WTC11 (cell line): ENCODE measurements around the gene CXCR3.

Experiments
- CBFB ChIP-seq: sonication (generic); formaldehyde crosslinking; IDR thresholded peaks from 2 replicates; pipeline ENCODE4 v1.8.1; 2022; ENCODE audit warnings: mild to moderate bottlenecking, low read depth, missing genetic modification reagents
- CREM ChIP-seq: sonication (generic); formaldehyde crosslinking; IDR thresholded peaks from 2 replicates; pipeline ENCODE4 v1.8.1; 2022; ENCODE audit warnings: mild to moderate bottlenecking, missing genetic modification reagents, moderate library complexity
- CTCF ChIP-seq: fragments of 200-600 bp; IDR thresholded peaks from 2 replicates; pipeline ENCODE4 v1.8.0; 2022; ENCODE audit warnings: antibody characterized with exemption
- KAT7 ChIP-seq: sonication (generic); formaldehyde crosslinking; IDR thresholded peaks from 2 replicates; pipeline ENCODE4 v1.8.1; 2023; ENCODE audit warnings: missing genetic modification reagents, mild to moderate bottlenecking, borderline replicate concordance
- MAX ChIP-seq: sonication (generic); formaldehyde crosslinking; IDR thresholded peaks from 2 replicates; pipeline ENCODE4 v1.8.0; 2022; ENCODE audit warnings: mild to moderate bottlenecking, missing genetic modification reagents
- NR3C1 ChIP-seq: sonication (generic); formaldehyde crosslinking; conservative IDR thresholded peaks from 2 replicates; pipeline ENCODE4 v1.8.1; 2023; ENCODE audit warnings: low read depth, mild to moderate bottlenecking, missing genetic modification reagents
- SMAD3 ChIP-seq: sonication (generic); formaldehyde crosslinking; IDR thresholded peaks from 2 replicates; pipeline ENCODE4 v1.8.0; 2022; ENCODE audit warnings: missing genetic modification reagents, mild to moderate bottlenecking, borderline replicate concordance
- TCF7 ChIP-seq: sonication (generic); formaldehyde crosslinking; IDR thresholded peaks from 2 replicates; pipeline ENCODE4 v1.8.0; 2022; ENCODE audit warnings: mild to moderate bottlenecking, low read depth, missing genetic modification reagents, moderate library complexity
- ZSCAN18 ChIP-seq: fragments of 250-450 bp; sonication (Bioruptor Pico); IDR thresholded peaks from 2 replicates; pipeline ENCODE4 v2.1.2; 2022; ENCODE audit warnings: mild to moderate bottlenecking, moderate library complexity
- TF ChIP-seq, protein P1 (sequence below): sonication (generic); formaldehyde crosslinking; IDR thresholded peaks from 2 replicates; pipeline ENCODE4 v1.8.1; 2023; ENCODE audit warnings: mild to moderate bottlenecking, missing genetic modification reagents, moderate library complexity

DNA sequence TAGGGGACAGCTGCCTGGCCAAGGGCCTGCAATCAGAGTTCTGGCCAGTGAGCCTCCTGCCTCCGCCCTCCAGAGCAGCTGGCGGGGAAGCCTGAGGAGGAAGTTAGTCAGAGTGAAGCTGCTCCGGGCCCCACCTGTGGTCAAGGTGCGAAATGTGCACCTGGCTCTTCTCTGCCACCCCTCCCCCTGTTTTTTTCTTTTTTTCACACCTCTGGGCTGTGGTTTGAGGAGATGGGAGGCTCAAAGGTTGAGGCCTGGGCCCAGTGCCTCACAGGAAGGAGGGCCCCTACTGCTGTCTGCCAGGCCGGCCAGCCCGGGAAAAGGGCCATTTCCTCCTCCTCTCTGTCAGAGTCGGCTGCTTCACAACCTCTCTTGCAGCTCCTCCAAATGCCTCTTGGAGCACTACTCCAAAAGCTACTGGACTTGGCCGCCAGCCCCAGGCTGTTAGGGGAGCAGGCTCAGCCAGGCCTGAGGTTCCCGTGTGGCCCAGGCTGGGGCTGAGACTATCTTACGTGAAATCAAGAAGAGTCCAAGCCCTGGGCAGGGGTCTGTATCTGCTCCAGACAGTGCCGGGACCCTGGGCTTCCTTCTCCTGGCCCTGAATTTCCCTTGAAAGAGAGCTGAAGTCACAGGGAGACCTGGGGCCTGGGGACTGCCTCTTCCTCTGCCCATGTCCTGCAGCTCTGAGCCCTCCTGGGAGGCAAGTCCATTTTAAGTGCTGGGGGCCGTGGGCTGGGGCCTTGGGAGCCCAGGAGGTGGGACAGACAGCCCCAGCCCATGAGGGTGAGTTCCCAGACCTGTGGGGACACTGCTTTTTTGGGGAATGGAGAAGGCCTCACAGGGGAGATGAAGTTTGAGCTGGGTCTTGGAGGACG, 4.5 kb upstream of the CXCR3 start:
- TF ChIP-seq ZSCAN18 (CRISPR knock-in tag) (no peak), CTCF (no peak), TCF7 (CRISPR knock-in tag) (no peak), SMAD3 (CRISPR knock-in tag) (no peak), NR3C1 (no peak), CREM (no peak), MAX (CRISPR knock-in tag) (no peak), KAT7 (CRISPR knock-in tag) (no peak), CBFB (CRISPR knock-in tag) (no peak)
- TF ChIP-seq, protein P1, sequence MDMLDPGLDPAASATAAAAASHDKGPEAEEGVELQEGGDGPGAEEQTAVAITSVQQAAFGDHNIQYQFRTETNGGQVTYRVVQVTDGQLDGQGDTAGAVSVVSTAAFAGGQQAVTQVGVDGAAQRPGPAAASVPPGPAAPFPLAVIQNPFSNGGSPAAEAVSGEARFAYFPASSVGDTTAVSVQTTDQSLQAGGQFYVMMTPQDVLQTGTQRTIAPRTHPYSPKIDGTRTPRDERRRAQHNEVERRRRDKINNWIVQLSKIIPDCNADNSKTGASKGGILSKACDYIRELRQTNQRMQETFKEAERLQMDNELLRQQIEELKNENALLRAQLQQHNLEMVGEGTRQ (CRISPR knock-in tag), result no peak
